HG03135 (cell line): ENCODE data around the gene CNN1.
"Not testable (repeated sequence)": the region's sequence is repeated elsewhere in the genome, so short reads cannot be mapped to it uniquely, and the experiment has no call there.

Experiments used
- ATAC-seq: cut with Tn5 transposase; IDR thresholded peaks from one replicate; pipeline ENCODE4 v1.9.1; 2021; ENCODE audit warnings: mild to moderate bottlenecking, moderate library complexity; ENCODE audit not compliant: unreplicated experiment

The CNN1 gene

GRCh38 chr19:11564082-11564807, 25.6 kb downstream of the CNN1 start:
- ATAC-seq: not testable (repeated sequence)

GRCh38 chr19:11565649-11565980, 27.0 kb downstream of the CNN1 start:
- ATAC-seq: not testable (repeated sequence)

- no peak for ATAC-seq
Measured at GRCh38 chr19:11566164-11566563, 27.5 kb downstream of the CNN1 start.

GRCh38 chr19:11570039-11570462, 31.4 kb downstream of the CNN1 start:
- no peak for ATAC-seq

- not testable (repeated sequence) for ATAC-seq
Measured at GRCh38 chr19:11573354-11573753, 34.7 kb downstream of the CNN1 start.

GRCh38 chr19:11573763-11574162, 35.1 kb downstream of the CNN1 start:
- ATAC-seq: not testable (repeated sequence)

- ATAC-seq: no peak
Measured at GRCh38 chr19:11574689-11575088, 36.0 kb downstream of the CNN1 start.

GRCh38 chr19:11576227-11576626, 37.6 kb downstream of the CNN1 start:
- ATAC-seq: no peak

- ATAC-seq: no peak
Measured at GRCh38 chr19:11577451-11578257, 39.0 kb downstream of the CNN1 start, which contains the start of gene ACP5. TSS of gene ACP5 (minus strand) at chr19:11577645. CDS start at chr19:11577317, 328 bp downstream.

GRCh38 chr19:11578258-11579142, 39.8 kb downstream of the CNN1 start:
- no peak for ATAC-seq

- ATAC-seq: no peak
Measured at GRCh38 chr19:11580116-11580515, 41.5 kb downstream of the CNN1 start.

GRCh38 chr19:11581740-11582139, 43.1 kb downstream of the CNN1 start:
- ATAC-seq: peak; percentile 68

GRCh38 chr19:11586331-11586730, 47.7 kb downstream of the CNN1 start:
- ATAC-seq: no peak

- no peak for ATAC-seq
Measured at GRCh38 chr19:11587302-11587974, 48.8 kb downstream of the CNN1 start.

GRCh38 chr19:11587975-11588631, 49.5 kb downstream of the CNN1 start:
- ATAC-seq: no peak

GRCh38 chr19:11594084-11594483, 55.4 kb downstream of the CNN1 start:
- ATAC-seq: no peak

GRCh38 chr19:11596156-11596555, 57.5 kb downstream of the CNN1 start:
- no peak for ATAC-seq

- peak; percentile 97 for ATAC-seq
Measured at GRCh38 chr19:11597202-11598102, 58.8 kb downstream of the CNN1 start, which contains the start of gene ZNF627. TSS of gene ZNF627 (plus strand) at chr19:11597483. CDS start at chr19:11597628, 145 bp downstream.

- ATAC-seq: no peak
Measured at GRCh38 chr19:11598103-11598483, 59.4 kb downstream of the CNN1 start.
